GM23338 (cell line): ENCODE results near the gene HMCN2.

Experiments used
- CREB1 ChIP-seq: fragments of 250-450 bp; sonication (Bioruptor Pico); IDR thresholded peaks from 2 replicates; pipeline ENCODE4 v1.5.0; 2020; ENCODE audit warnings: low read depth, mild to moderate bottlenecking, moderate library complexity
- EZH2 ChIP-seq: fragments of 200-600 bp; sonication (generic); IDR thresholded peaks from one replicate; pipeline ENCODE4 v1.8.0; 2017; ENCODE audit warnings: antibody characterized with exemption, mild to moderate bottlenecking, low read depth; ENCODE audit not compliant: unreplicated experiment
- EZH2phosphoT487 ChIP-seq: fragments of 200-600 bp; sonication (generic); IDR thresholded peaks from one replicate; pipeline ENCODE4 v1.8.1; 2018; ENCODE audit warnings: antibody characterized with exemption; ENCODE audit not compliant: unreplicated experiment
- JUNB ChIP-seq: IDR thresholded peaks from one replicate; pipeline ENCODE4 v1.6.1; 2016; ENCODE audit warnings: antibody characterized with exemption; ENCODE audit not compliant: unreplicated experiment
- POLR2AphosphoS5 ChIP-seq: IDR thresholded peaks from 2 replicates; pipeline ENCODE4 v1.6.1; 2016; ENCODE audit warnings: antibody characterized with exemption, low read depth
- STAT1 ChIP-seq: IDR thresholded peaks from one replicate; pipeline ENCODE4 v1.6.1; 2016; ENCODE audit warnings: antibody characterized with exemption; ENCODE audit not compliant: unreplicated experiment
- ZNF114 ChIP-seq: fragments of 250-450 bp; sonication (Bioruptor Pico); IDR thresholded peaks from 2 replicates; pipeline ENCODE4 v1.5.0; 2020; ENCODE audit warnings: mild to moderate bottlenecking, moderate library complexity
- ZNF331 ChIP-seq: fragments of 250-450 bp; sonication (Bioruptor Pico); IDR thresholded peaks from 2 replicates; pipeline ENCODE4 v1.5.0; 2020; ENCODE audit warnings: low read depth, mild to moderate bottlenecking, moderate library complexity
- ZNF462 ChIP-seq: fragments of 250-450 bp; sonication (Bioruptor Pico); IDR thresholded peaks from 2 replicates; pipeline ENCODE4 v1.5.0; 2020; ENCODE audit warnings: mild to moderate bottlenecking, moderate library complexity
- TF ChIP-seq, protein P1 (sequence below), 2 experiments: fragments of 200-600 bp in 1 of 2; sonication (generic) in 1 of 2; conservative IDR thresholded peaks; 2 replicates each; pipeline versions ENCODE4 v1.5.1 to v1.6.1; 2016 to 2017; ENCODE audit warnings: antibody characterized with exemption in 2 of 2, low read depth in 2 of 2, mild to moderate bottlenecking in 2 of 2, moderate library complexity in 1 of 2
- TF ChIP-seq, protein P2 (sequence below): IDR thresholded peaks from one replicate; pipeline ENCODE4 v1.6.1; 2018; ENCODE audit warnings: antibody characterized with exemption; ENCODE audit not compliant: unreplicated experiment
- TF ChIP-seq, protein P3 (sequence below): IDR thresholded peaks from 2 replicates; pipeline ENCODE4 v1.6.1; 2016; ENCODE audit warnings: antibody characterized with exemption

- TF ChIP-seq, protein P1, sequence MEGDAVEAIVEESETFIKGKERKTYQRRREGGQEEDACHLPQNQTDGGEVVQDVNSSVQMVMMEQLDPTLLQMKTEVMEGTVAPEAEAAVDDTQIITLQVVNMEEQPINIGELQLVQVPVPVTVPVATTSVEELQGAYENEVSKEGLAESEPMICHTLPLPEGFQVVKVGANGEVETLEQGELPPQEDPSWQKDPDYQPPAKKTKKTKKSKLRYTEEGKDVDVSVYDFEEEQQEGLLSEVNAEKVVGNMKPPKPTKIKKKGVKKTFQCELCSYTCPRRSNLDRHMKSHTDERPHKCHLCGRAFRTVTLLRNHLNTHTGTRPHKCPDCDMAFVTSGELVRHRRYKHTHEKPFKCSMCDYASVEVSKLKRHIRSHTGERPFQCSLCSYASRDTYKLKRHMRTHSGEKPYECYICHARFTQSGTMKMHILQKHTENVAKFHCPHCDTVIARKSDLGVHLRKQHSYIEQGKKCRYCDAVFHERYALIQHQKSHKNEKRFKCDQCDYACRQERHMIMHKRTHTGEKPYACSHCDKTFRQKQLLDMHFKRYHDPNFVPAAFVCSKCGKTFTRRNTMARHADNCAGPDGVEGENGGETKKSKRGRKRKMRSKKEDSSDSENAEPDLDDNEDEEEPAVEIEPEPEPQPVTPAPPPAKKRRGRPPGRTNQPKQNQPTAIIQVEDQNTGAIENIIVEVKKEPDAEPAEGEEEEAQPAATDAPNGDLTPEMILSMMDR (conservative IDR thresholded peaks at IDR 0.05; ENCODE audit: low read depth in 2 of 2), result no peak
- no peak for TF ChIP-seq POLR2AphosphoS5
- TF ChIP-seq CREB1 (CRISPR knock-in tag), result no peak
- no peak for TF ChIP-seq EZH2
- no peak for TF ChIP-seq EZH2phosphoT487
- TF ChIP-seq, protein P2, sequence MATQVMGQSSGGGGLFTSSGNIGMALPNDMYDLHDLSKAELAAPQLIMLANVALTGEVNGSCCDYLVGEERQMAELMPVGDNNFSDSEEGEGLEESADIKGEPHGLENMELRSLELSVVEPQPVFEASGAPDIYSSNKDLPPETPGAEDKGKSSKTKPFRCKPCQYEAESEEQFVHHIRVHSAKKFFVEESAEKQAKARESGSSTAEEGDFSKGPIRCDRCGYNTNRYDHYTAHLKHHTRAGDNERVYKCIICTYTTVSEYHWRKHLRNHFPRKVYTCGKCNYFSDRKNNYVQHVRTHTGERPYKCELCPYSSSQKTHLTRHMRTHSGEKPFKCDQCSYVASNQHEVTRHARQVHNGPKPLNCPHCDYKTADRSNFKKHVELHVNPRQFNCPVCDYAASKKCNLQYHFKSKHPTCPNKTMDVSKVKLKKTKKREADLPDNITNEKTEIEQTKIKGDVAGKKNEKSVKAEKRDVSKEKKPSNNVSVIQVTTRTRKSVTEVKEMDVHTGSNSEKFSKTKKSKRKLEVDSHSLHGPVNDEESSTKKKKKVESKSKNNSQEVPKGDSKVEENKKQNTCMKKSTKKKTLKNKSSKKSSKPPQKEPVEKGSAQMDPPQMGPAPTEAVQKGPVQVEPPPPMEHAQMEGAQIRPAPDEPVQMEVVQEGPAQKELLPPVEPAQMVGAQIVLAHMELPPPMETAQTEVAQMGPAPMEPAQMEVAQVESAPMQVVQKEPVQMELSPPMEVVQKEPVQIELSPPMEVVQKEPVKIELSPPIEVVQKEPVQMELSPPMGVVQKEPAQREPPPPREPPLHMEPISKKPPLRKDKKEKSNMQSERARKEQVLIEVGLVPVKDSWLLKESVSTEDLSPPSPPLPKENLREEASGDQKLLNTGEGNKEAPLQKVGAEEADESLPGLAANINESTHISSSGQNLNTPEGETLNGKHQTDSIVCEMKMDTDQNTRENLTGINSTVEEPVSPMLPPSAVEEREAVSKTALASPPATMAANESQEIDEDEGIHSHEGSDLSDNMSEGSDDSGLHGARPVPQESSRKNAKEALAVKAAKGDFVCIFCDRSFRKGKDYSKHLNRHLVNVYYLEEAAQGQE, result no peak
- TF ChIP-seq ZNF462 (CRISPR knock-in tag), result no peak
- TF ChIP-seq JUNB, result no peak
- no peak for TF ChIP-seq STAT1
- TF ChIP-seq, protein P3, sequence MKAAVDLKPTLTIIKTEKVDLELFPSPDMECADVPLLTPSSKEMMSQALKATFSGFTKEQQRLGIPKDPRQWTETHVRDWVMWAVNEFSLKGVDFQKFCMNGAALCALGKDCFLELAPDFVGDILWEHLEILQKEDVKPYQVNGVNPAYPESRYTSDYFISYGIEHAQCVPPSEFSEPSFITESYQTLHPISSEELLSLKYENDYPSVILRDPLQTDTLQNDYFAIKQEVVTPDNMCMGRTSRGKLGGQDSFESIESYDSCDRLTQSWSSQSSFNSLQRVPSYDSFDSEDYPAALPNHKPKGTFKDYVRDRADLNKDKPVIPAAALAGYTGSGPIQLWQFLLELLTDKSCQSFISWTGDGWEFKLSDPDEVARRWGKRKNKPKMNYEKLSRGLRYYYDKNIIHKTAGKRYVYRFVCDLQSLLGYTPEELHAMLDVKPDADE, result no peak
- TF ChIP-seq ZNF114 (CRISPR knock-in tag), result no peak
- TF ChIP-seq ZNF331 (CRISPR knock-in tag), result no peak
Measured at GRCh38 chr9:130347036-130347435, 81.5 kb downstream of the HMCN2 start.
